GM12892 (cell line): ENCODE measurements around the gene C20orf204.

Source experiments
- POLR2A ChIP-seq: IDR thresholded peaks from 2 replicates; pipeline ENCODE4 v1.6.1; 2011; ENCODE audit warnings: low read depth, low read length, control low read depth
- POLR2AphosphoS5 ChIP-seq: IDR thresholded peaks from 2 replicates; pipeline ENCODE4 v1.6.1; 2011; ENCODE audit warnings: low read depth, low read length, control low read depth
- TAF1 ChIP-seq: IDR thresholded peaks from 2 replicates; pipeline ENCODE4 v1.6.1; 2011; ENCODE audit warnings: low read depth, mild to moderate bottlenecking, control low read depth, low read length, borderline replicate concordance

GRCh38 chr20:64070244-64070993, 34.4 kb downstream of the C20orf204 start:
- TF ChIP-seq POLR2A, result no peak
- no peak for TF ChIP-seq POLR2AphosphoS5
- no peak for TF ChIP-seq TAF1
